NCI-H2081 treated with DMSO at 0.1 percent for 48 hours (cell line): Measurements from ENCODE around the gene GRM7.

ENCODE experiments used
- DNase-seq: peaks from one replicate; lab custom pipeline; 2025; lab: John Stamatoyannopoulos, UW

Gene GRM7

DNA sequence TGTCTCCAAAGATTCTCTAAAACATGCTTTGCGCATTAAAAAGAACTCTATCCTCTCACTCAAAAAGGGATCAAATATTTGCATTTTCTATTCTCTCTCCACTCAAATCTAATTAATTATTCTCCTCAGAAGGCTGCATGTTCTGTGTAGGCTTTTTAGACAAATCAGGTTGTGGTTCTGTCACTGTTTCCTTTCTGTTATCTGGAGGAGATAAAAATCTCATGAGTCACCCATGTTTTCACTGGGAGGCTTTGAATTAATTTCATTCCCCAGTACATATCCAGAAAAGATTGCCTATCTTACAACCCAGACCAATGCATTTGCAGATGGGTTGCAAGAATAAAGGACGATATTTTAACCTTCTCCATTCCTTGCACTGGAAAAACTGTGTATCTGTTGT is 446.5 kb downstream of the GRM7 start:
- no peak for DNase-seq

DNA sequence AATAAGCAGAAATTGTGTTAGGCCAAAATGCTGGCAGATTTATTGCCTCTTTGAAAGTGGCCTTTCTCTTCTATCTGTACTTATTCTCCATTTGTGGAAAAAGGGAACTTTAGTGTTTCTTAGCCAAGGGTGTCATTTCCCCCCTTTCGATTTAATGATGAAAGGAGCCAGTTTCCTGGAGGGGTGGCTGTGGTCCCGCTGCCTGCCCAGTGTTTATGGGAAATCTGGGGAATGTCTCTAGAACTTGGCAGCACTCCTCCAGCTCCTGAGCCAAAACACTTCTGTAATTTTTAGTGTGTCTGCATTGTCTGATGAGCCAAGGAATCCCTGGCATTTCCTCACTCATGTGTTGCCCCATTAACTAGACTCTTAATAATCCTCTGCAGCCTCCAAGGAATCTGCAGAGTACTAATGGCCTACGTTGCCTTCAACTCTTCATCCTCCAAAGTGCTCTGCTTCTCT is 448.8 kb downstream of the GRM7 start:
- DNase-seq = no peak

GRCh38 chr3:7315037-7315436 is 454.1 kb downstream of the GRM7 start:
- DNase-seq = no peak

- DNase-seq = no peak
These were observed 462.2 kb downstream of the GRM7 start for GRCh38 chr3:7322957-7323669.

GRCh38 chr3:7328339-7328738 is 467.4 kb downstream of the GRM7 start:
- DNase-seq = no peak

DNA sequence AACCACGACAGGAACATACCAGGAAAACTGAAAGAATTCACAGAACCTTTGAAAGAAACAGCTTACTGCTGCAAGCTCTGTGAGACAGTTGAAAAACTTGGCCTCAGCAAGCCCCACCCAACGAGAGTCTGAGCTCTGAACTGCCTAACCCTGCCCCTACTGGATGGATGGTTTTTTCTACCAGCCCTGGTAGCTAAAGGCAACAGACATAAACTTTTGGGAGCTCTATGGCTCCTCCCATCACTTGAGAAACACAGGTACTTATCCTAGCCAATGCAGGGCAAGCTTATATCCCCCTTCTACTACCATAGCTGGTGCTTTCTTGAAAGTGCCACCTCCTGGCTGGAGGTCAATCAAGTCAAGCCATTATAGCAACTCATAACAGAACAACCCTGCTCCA is 471.8 kb downstream of the GRM7 start:
- no peak for DNase-seq

GRCh38 chr3:7333125-7333524 is 472.2 kb downstream of the GRM7 start:
- no peak for DNase-seq

DNA sequence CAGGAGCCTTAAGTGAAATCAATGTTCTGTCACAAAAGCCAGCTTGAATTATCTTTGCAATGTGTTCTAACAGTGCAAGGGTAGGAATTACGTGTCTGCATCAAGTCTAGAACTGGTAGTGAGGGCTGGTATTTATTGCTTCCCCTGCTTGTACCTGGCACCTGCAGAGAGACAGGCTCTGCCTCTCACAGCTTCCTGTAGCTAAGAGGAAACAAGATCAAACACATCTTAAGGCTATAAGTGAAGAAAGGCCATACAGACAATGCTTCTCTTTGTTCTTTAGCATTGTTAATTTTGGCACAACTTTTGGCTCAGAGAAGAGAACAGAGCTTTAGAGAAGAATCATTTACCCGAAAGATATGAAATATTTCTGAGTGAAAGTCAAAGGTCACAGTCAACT is 479.9 kb downstream of the GRM7 start:
- no peak for DNase-seq

DNA sequence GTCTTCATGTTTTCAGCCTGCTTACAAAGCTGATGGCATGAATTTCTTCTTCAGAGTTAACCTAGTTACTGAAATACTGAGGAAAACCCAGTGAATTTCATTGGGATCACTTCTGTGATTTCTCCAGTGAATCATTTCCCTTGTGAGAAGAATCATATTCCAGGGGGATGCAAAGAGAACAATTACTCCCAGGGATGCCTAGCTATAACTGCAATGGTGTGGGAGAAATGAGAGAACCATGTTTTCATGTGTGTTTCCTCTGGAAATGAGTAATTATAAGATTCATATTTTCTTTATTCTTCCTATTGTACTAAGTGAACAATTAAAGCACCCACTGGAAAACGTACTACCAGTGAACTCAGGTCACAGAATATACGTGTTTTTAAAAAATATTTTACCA is 485.4 kb downstream of the GRM7 start:
- no peak for DNase-seq

DNA sequence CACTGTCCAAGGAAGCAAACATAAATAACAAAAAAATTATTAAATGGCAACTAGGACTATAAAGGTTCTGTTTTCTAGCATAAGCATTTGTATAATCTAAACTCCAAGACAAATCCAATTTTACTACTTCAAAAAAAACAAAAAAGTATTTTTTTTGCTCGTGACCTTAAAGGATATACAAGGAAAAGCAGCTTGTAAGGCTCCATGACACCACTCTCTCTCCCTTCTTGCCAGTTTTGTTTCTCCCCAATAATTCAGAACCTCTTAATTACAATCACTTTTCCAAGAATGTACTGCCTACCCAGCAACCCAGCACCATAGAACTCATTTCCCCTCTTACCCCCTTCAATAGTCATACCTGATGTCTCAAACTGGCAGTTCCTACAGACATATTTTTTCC is 496.2 kb downstream of the GRM7 start:
- no peak for DNase-seq

GRCh38 chr3:7367968-7368367 is 507.1 kb downstream of the GRM7 start:
- no peak for DNase-seq

DNA sequence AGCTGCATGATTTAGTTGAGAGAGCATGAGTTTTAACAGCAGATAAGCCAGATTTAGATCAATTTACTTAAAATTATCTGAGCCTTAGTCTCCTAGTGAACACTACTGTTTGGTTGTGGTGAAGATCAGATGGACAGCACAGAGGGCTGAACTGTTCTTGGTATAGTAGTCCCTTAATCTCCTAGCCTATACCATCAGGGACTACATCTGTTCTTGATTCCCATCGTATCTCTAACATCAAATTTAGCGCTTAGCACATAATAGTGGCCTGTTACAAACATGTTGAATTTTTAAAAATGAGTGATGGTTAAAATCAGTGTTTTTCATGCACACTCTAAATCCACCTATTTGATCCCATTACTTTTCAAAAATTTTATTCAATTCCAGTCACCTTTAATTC is 507.7 kb downstream of the GRM7 start:
- no peak for DNase-seq

GRCh38 chr3:7371693-7372572 is 511.0 kb downstream of the GRM7 start:
- no peak for DNase-seq

DNA sequence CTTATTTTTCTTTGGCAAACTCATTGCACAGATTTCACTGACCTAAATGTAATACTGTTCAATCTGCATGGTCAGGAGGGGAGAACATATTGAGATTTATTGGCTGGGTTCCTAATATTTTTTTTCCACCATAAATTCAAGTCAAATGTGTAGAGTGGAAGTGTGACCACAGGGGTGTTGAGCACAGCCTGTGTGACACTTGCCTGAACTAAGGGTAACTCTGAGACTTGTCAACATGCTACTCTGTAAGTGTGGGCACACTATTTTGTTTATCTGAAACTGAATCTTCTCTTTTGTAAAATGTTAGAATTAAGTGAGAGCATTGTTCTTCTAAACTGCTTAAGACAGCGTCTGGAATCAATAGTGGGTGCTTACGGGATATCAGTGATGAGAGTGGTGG is 516.2 kb downstream of the GRM7 start:
- no peak for DNase-seq

DNA sequence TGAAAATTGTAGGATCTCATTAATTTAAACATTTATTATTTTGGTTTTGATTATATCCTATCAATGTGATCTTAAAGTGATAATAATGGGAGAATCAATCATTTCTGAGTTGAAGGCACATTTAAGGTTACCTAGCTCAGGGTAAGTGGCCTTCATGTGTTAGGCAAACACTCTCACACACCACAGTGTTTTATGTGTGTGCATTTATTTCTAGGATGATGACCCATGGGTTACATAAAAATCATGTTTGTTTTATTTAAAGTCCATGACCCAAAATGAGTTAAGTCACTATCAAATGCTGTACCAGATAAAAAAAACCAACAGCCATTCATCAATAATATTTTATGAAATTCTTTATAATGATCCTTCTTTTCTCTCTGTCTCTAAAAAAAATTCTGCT is 520.8 kb downstream of the GRM7 start:
- no peak for DNase-seq

- no peak for DNase-seq
These were observed 521.5 kb downstream of the GRM7 start for GRCh38 chr3:7382293-7383010.

DNA sequence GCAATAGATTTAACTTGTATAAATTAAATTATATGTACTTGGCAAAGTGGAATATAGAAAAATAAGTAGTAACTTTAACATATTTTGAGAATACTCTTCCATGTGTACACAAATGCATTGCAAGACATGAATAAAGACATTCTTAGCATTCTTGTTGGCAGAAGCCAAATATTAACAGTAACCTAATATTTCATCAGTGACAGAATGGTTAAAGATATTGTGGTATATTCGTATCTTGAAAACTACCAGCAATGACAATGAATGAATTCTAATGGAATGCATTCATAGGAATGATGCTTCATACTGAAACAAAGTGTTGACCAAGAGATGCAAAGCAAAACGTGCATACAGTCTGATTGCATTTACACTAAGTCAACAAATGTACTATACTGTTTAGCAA is 524.7 kb downstream of the GRM7 start:
- DNase-seq = no peak

- no peak for DNase-seq
These were observed 527.1 kb downstream of the GRM7 start for GRCh38 chr3:7388026-7388425.

DNA sequence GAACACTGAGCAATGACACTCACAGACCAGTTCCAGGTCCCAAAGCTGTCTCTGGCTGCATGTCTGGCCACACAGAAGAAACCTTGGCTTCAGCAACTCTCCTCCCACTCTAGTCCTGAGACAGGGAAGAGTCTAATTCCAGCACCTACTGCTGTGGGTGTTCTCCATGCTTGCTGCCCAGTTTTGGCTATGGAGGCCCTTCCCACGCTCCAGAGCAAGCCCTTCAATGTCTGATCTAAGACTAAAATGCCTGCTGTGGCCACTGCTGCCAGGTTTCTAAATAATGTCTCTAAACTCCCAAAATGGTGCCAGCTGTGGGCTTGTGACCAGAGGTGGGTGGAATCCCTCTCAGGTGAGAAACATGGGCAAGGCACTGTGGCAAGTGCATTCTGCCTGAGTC is 531.3 kb downstream of the GRM7 start:
- DNase-seq = no peak

- no peak for DNase-seq
These were observed 533.2 kb downstream of the GRM7 start for GRCh38 chr3:7393944-7394605.

DNA sequence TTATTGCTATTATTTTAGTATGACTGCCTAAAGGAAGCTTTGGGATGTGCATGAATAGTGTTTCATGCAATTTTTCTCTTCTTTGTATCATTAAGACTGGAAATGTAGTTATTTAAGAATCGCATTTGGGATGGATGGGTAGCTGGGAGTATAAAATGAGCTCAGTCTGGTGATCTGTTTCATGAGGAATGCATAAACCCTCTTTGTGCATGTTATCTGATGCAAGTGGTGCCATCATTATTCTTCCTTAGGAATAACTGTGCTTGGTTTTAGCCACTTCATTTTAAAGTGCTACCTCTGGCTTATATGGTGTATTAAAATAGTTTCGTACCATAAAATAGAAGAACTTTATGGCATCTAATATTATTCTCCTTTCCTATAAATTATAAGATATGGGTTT is 535.6 kb downstream of the GRM7 start:
- DNase-seq = no peak

DNA sequence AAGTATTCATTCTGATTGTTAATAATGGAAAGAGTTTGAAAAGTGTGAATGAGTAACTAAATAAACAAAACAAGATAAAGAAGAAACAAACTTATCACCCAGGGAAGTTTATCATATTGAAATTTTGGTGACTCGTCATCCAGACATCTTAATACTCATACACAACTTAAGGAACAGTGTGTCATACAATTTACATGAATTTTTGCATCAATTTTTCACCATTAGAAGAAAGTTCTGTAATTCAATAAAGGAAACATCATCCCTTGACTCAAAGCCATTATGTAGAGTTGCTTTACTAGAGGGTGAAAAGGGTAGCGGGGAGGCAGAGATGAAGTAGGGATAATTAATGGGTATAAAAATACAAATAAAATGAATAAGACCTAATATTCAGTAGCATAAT is 536.2 kb downstream of the GRM7 start:
- no peak for DNase-seq
